Endothelial cell of umbilical vein (primary cell): ENCODE data around the gene CD48. TPM values are rescaled to one million over a fixed set of nuclear protein-coding genes. Genes with fewer than 3 reads are reported as not detected.

Experiments
- BruUV-seq: library from RNA; stranded (reverse); fragments of 400-500 nt; replicated peaks from 2 replicates; lab custom pipeline; 2021; lab: Mats Ljungman, UMichigan
- CTCF ChIA-PET: fragments of 300-600, 350-600 bp; sonication (Branson Sonifier 250); formaldehyde crosslinking; loops from one replicate; lab custom pipeline; 2021; ENCODE audit warnings: antibody characterized with exemption, inconsistent platforms; lab: Charles Lee
- POLR2A ChIA-PET: fragments of 300-600, 350-600 bp; sonication (Branson Sonifier 250); formaldehyde crosslinking; loops from one replicate; lab custom pipeline; 2021; ENCODE audit warnings: antibody characterized with exemption, inconsistent platforms; lab: Charles Lee
- DNase-seq: peaks from one replicate; pipeline ENCODE4 v3.0.0-alpha.2; 2011; ENCODE audit warnings: low read depth, low spot score
- FAIRE-seq: peaks from 2 replicates; lab custom pipeline; 2011; peaks lifted over from hg19 to GRCh38; lab: Jason Lieb, UNC
- H2AFZ ChIP-seq: 2 replicates; pipeline ENCODE4 v1.6.0; 2012; ENCODE audit warnings: low read depth, low read length, control low read depth, inconsistent platforms
- H3K27ac ChIP-seq: 2 replicates; pipeline ENCODE4 v1.5.1; 2011; ENCODE audit warnings: low read depth, mild to moderate bottlenecking, control low read depth, low read length, moderate library complexity; ENCODE audit not compliant: insufficient read depth
- H3K27me3 ChIP-seq, 2 experiments: 2 replicates each; pipeline versions ENCODE4 v1.6.0 to v1.6.1; 2011; ENCODE audit warnings: low read length in 2 of 2, mixed read lengths in 1 of 2; ENCODE audit not compliant: control insufficient read depth in 2 of 2, insufficient read depth in 2 of 2
- H3K36me3 ChIP-seq, 2 experiments: 2 replicates in 1 of 2; 3 replicates in 1 of 2; pipeline ENCODE4 v1.5.1; 2011; ENCODE audit warnings: low read length in 2 of 2, mild to moderate bottlenecking in 1 of 2, moderate library complexity in 1 of 2; ENCODE audit not compliant: control insufficient read depth in 2 of 2, insufficient read depth in 2 of 2; ENCODE audit errors: extremely low read depth in 1 of 2
- H3K4me1 ChIP-seq: 3 replicates; pipeline ENCODE4 v1.5.1; 2011; ENCODE audit warnings: mild to moderate bottlenecking, low read length; ENCODE audit not compliant: control insufficient read depth, insufficient read depth; ENCODE audit errors: extremely low read depth
- H3K4me2 ChIP-seq: 2 replicates; pipeline ENCODE4 v1.6.1; 2011; ENCODE audit warnings: low read length, control low read depth, mixed read lengths; ENCODE audit not compliant: insufficient read depth
- H3K4me3 ChIP-seq, 3 experiments: fragments of 200-600 bp in 1 of 3; sonication (generic), shearing (Covaris generic) in 1 of 3; replicated peaks in 1 of 3; 2 replicates each; pipeline ENCODE4 v1.5.1; 2011 to 2016; ENCODE audit warnings: control low read depth in 3 of 3, low read length in 3 of 3, mild to moderate bottlenecking in 2 of 3, inconsistent platforms in 1 of 3, low read depth in 1 of 3, moderate library complexity in 1 of 3; ENCODE audit not compliant: insufficient read depth in 1 of 3
- H3K79me2 ChIP-seq: 2 replicates; pipeline ENCODE4 v1.6.0; 2012; ENCODE audit warnings: low read length, inconsistent platforms; ENCODE audit not compliant: control insufficient read depth, insufficient read depth
- H3K9ac ChIP-seq: replicated peaks from 2 replicates; pipeline ENCODE3; 2011; ENCODE audit warnings: low read length, control low read depth; ENCODE audit not compliant: insufficient read depth; ENCODE audit errors: extremely low read depth
- H3K9me1 ChIP-seq: replicated peaks from 3 replicates; pipeline ENCODE4 v1.6.0; 2011; ENCODE audit warnings: mild to moderate bottlenecking, low read length; ENCODE audit not compliant: control insufficient read depth, insufficient read depth; ENCODE audit errors: extremely low read depth
- H3K9me3 ChIP-seq: replicated peaks from 2 replicates; pipeline ENCODE4 v1.5.1; 2012; ENCODE audit warnings: low read length, inconsistent platforms; ENCODE audit not compliant: control insufficient read depth, insufficient read depth
- H4K20me1 ChIP-seq: replicated peaks from 2 replicates; pipeline ENCODE3; 2011; ENCODE audit warnings: mild to moderate bottlenecking, low read length; ENCODE audit not compliant: control insufficient read depth, insufficient read depth; ENCODE audit errors: extremely low read depth
- CTCF ChIP-seq, 2 donors: IDR thresholded peaks; 1 replicate in 1 of 2; 2 replicates in 1 of 2; pipeline ENCODE4 v1.5.1; 2011; ENCODE audit warnings: low read length in 2 of 2, mild to moderate bottlenecking in 2 of 2, moderate library complexity in 2 of 2, control low read depth in 1 of 2, inconsistent platforms in 1 of 2, low read depth in 1 of 2; ENCODE audit not compliant: insufficient read depth in 1 of 2; ENCODE audit errors: extremely low read depth in 1 of 2
- EZH2 ChIP-seq: IDR thresholded peaks from 2 replicates; pipeline ENCODE4 v1.6.1; 2012; ENCODE audit warnings: borderline replicate concordance, low read depth, mild to moderate bottlenecking, moderate library complexity, low read length, inconsistent platforms; ENCODE audit not compliant: severe bottlenecking
- FOS ChIP-seq: IDR thresholded peaks from 2 replicates; pipeline ENCODE4 v1.6.1; 2011; ENCODE audit warnings: mild to moderate bottlenecking, low read length, moderate library complexity, borderline replicate concordance; ENCODE audit not compliant: insufficient read depth
- GATA2 ChIP-seq: IDR thresholded peaks from 2 replicates; pipeline ENCODE4 v1.7.0; 2011; ENCODE audit warnings: low read depth, mild to moderate bottlenecking, moderate library complexity, mixed read lengths, low read length; ENCODE audit not compliant: insufficient read length, insufficient read depth
- JUN ChIP-seq: IDR thresholded peaks from 2 replicates; pipeline ENCODE4 v1.6.1; 2011; ENCODE audit warnings: borderline replicate concordance, low read depth; ENCODE audit not compliant: insufficient read length, insufficient read depth
- MYC ChIP-seq: IDR thresholded peaks from one replicate; pipeline ENCODE4 v1.6.1; 2011; ENCODE audit warnings: mild to moderate bottlenecking, low read depth, low read length
- POLR2A ChIP-seq: IDR thresholded peaks from 2 replicates; pipeline ENCODE4 v1.6.1; 2012; ENCODE audit warnings: low read depth, mild to moderate bottlenecking, control low read depth, low read length
- POLR2AphosphoS5 ChIP-seq: IDR thresholded peaks from 2 replicates; pipeline ENCODE4 v1.6.1; 2012; ENCODE audit warnings: low read depth, mild to moderate bottlenecking, control low read depth, low read length, moderate library complexity; ENCODE audit not compliant: insufficient read depth
- dilution Hi-C: fragments of 300-500 bp; cut with MboI; formaldehyde crosslinking; loops from one replicate; pipeline ENCODE4 v1.15.0; 2019; ENCODE audit warnings: low sequenced_read_pairs; ENCODE audit not compliant: extremely low pct_ligation_motif_present
- intact Hi-C: fragments of 100-400 bp; cut with micrococcal nuclease; formaldehyde crosslinking; loops from one replicate; pipeline ENCODE4 v1.10.0; 2022
- polyA plus RNA-seq, 4 experiments: library from polyadenylated mRNA; depleted of rRNA in 3 of 4; stranded (reverse) in 3 of 4; unstranded in 1 of 4; fragments of >200 nt; gene quantifications; 2 replicates each; pipeline versions ENCODE4 v1.2.1 to v1.2.3, GENCODE V29; 2011 to 2012; ENCODE audit warnings: missing spikeins in 1 of 4
- total RNA-seq: library from RNA; stranded (reverse); gene quantifications from 2 replicates; pipeline ENCODE4 v1.2.3, GENCODE V29; 2021
- TF ChIP-seq, protein P1 (sequence below): IDR thresholded peaks from 2 replicates; pipeline ENCODE4 v1.6.1; 2011; ENCODE audit not compliant: insufficient read depth, insufficient read length

CD48 gene
- total and polyA plus RNA-seq, 2 donors (not counting 3 experiments of a cell fraction or from before 2014, with no cell fraction given) = not detected

- CTCF ChIA-PET = interaction anchor here (0.7 kb wide), 1 partner anchor 26 kb away, joined by 3 read pairs; no protein-coding TSS in a partner anchor
- H2AFZ ChIP-seq = no peak overlapping the region
- no TSS peak for BruUV-seq
These were observed 54.9 kb downstream of the CD48 start for GRCh38 chr1:160656737-160657136.

More at GRCh38 chr1:160656737-160657136, 54.9 kb downstream of the CD48 start:
- POLR2A ChIA-PET = no interaction called here
- TF ChIP-seq, protein P1, sequence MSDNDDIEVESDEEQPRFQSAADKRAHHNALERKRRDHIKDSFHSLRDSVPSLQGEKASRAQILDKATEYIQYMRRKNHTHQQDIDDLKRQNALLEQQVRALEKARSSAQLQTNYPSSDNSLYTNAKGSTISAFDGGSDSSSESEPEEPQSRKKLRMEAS = no peak
- TF ChIP-seq GATA2 (no peak), CTCF (IDR thresholded peaks at IDR 0.05; ENCODE audit: extremely low read depth in 1 of 2, insufficient read depth in 1 of 2, low read depth in 1 of 2, low read length in 2 of 2) (no peak), EZH2 (no peak), POLR2A (no peak), POLR2AphosphoS5 (no peak), MYC (no peak), FOS (no peak), JUN (no peak)
- Histone ChIP-seq H3K27ac (no peak overlapping the region), H3K4me2 (no peak overlapping the region), H3K79me2 (no peaks in the 10 kb centered on the region), H3K9me1 (no peaks in the 10 kb centered on the region), H3K4me3 (no peak overlapping the region), H3K36me3 (no peaks in the 10 kb centered on the region), H3K27me3 (no peaks in the 10 kb centered on the region), H3K9me3 (no peaks in the 10 kb centered on the region), H3K9ac (no peak overlapping the region), H4K20me1 (no peaks in the 10 kb centered on the region), H3K4me1 (no peaks in the 10 kb centered on the region)
- DNase-seq (no peak), FAIRE-seq (no peak)
- intact Hi-C loops = no loop called here
- dilution Hi-C loops = no loop called here
